ES-I3 (cell line): ENCODE results near the gene RPL5.

Source experiments
- H3K36me3 ChIP-seq: 2 replicates; pipeline ENCODE4 v1.6.1; 2013; ENCODE audit warnings: mild to moderate bottlenecking, low read length, control low read depth, moderate library complexity; ENCODE audit not compliant: insufficient read depth
- H3K4me1 ChIP-seq: 2 replicates; pipeline ENCODE4 v1.6.1; 2013; ENCODE audit warnings: mild to moderate bottlenecking, control low read depth, low read length; ENCODE audit not compliant: insufficient read depth
- H3K9ac ChIP-seq: 2 replicates; pipeline ENCODE4 v1.6.1; 2013; ENCODE audit warnings: low read depth, mild to moderate bottlenecking, low read length, moderate library complexity
- H3K9me3 ChIP-seq: 2 replicates; pipeline ENCODE4 v1.6.1; 2013; ENCODE audit warnings: mild to moderate bottlenecking, low read length, moderate library complexity; ENCODE audit not compliant: control insufficient read depth, insufficient read depth

RPL5 gene

DNA sequence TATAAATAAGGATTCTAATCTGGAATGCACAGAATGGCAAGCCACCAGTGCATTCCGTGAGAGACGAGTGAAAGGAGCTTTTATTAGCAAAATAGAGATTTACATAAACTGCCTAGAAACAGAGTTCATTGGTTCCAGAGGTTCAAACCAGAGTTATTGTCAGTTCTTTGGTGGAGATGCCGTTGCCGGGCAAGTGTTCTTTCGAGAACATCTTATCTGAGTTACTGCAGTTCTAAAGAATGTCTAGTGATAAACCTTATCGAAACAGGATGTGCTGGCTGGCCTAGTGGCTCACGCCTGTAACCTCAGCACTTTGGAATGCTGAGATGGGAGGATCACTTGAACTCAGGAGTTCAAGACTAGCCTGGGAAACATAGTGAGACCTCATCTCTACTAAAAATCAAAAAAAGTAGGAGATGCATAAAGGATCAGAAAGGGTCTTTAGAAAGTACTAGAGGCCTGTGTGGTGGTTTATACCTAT lies 27.1 kb upstream of the RPL5 start:
- Histone ChIP-seq H3K9me3 (no peaks in the 10 kb centered on the region), H3K36me3 (no peaks in the 10 kb centered on the region), H3K9ac (no peak overlapping the region), H3K4me1 (0 out of 2 replicates have a peak, but pooled peaks cover 6% of the 10 kb centered on the region)

DNA sequence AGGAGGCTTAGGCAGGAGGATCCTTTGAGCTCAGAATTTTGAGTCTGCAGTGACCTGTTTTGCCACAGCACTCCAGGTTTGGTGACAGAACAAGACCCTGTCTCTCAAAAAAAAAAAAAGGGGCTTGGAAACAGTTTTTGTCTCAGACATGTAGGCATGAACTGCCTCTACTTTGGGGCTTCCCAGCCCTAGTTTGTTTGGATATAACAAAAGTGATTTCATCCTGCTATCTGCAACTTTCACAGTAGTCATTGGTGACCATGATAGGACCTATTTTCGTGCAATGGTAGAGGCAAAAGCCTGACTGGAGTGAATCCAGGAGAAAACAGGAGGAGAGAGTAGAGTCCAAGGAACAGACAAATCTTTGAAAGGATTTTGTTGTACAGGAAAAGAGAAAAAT lies 26.6 kb upstream of the RPL5 start:
- no peaks in the 10 kb centered on the region for H3K9me3 ChIP-seq
- H3K9ac ChIP-seq: no peak overlapping the region
- 0 out of 2 replicates have a peak, but pooled peaks cover 6% of the 10 kb centered on the region for H3K4me1 ChIP-seq
- H3K36me3 ChIP-seq: no peaks in the 10 kb centered on the region

DNA sequence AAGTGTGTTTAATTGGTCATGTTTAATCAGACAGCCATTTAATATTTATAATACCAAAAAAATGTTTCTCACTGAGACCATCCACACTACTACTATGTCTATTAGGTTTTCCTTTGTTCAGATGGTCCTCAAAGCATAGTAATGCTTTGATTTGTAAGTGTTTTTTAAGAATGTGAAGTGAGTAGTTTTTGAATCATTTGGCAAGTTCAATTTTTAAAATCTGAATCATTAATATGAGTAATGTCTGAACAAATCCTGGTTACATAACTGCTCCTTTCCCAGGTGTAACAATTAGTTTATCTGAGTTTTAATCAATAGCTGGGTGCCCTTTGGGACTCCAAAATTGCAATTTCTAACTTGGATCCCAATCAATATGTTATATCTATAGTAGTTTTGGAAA lies 23.5 kb upstream of the RPL5 start:
- Histone ChIP-seq H3K9me3 (no peaks in the 10 kb centered on the region), H3K4me1 (0 out of 2 replicates have a peak, but pooled peaks cover 6% of the 10 kb centered on the region), H3K9ac (no peak overlapping the region), H3K36me3 (no peaks in the 10 kb centered on the region)

DNA sequence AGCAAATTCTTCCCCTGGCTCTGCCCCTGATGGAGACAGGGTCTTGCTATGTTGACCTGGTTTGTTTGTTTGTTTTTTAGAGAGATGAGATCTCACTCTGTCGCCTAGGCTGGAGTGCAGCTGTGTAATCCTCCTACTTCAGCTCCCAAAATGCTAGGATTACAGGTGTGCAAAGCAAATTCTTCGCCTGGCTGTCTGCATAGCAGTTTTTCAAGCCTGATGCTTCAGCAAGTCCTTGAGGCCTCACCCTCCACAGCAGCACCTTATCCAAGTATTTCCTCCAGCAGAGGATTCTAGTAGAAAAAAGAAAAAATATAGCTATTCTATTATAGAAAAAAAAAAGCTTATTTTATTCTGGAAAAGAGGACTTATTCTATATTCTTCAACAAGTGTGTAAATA lies 15.1 kb upstream of the RPL5 start:
- no peaks in the 10 kb centered on the region; the same call in 1 of the 2 replicates for H3K4me1 ChIP-seq

DNA sequence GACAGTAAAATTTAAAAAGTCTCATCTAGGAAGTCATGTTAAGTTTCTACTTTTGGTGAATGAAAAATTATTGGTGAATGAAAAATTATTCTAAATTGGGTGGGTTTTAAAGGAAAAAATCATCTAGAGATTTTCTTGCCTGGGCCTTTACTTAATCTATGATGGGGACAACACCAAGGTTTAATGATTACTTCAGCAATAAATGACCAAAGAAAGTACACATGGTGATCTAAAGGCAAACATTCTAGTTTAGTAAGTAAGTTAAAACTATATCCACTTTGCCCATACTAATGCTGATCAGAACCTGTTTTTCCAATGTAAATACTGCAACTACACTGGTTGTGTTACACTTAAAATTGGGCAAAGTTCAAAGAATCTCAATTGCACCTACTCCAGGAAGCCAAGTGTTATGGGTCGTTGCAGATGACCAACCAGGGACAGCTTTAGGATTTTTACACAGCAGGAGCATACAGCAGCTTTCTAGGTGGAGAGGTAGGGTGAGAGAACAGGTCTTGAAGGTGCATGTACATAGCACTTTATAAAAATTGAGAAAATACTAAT lies 14.6 kb upstream of the RPL5 start:
- Histone ChIP-seq H3K9me3 (no peaks in the 10 kb centered on the region), H3K9ac (no peak overlapping the region), H3K36me3 (no peaks in the 10 kb centered on the region), H3K4me1 (no peaks in the 10 kb centered on the region; the same call in 1 of the 2 replicates)

More for the DNA sequence above, 15.1 kb upstream of the RPL5 start:
- Histone ChIP-seq H3K9ac (no peak overlapping the region), H3K9me3 (no peaks in the 10 kb centered on the region), H3K36me3 (no peaks in the 10 kb centered on the region)

DNA sequence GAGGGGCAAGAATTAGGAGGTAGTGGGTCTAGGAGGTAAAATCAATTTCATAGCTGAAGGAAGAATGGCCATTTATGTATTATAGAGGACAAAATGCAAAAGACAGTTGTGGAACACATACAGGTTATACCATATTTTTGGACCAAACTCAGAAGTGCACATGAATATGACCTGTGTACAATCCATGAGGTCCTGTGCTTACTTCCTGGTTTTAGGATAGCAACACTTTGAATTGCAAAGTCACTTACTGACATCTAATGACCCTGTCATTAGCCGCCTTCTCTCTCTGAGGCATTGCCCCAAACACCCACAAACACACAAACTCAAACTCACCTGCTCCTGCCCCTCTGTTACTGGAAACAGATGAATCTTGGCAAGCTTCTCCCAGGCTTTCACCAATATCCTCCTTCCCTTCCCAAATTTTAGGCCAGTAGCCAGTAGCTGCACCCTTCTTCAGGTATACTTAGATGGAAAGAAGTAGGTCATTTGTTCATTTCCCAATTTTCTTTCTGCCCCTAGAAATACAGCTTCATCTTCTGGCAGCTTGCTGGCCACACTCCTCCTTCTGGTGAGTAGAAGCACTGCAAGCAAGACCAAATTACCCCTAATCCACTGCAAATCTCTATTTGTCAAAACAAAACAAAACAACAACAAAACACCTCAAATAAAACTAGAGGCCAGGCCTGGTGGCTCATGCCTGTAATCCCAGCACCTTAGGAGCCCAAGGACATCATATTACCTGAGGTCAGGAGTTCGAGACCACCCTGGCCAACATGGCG lies 13.7 kb upstream of the RPL5 start:
- Histone ChIP-seq H3K36me3 (no peaks in the 10 kb centered on the region), H3K4me1 (no peaks in the 10 kb centered on the region; the same call in 1 of the 2 replicates), H3K9ac (no peak overlapping the region), H3K9me3 (no peaks in the 10 kb centered on the region)

DNA sequence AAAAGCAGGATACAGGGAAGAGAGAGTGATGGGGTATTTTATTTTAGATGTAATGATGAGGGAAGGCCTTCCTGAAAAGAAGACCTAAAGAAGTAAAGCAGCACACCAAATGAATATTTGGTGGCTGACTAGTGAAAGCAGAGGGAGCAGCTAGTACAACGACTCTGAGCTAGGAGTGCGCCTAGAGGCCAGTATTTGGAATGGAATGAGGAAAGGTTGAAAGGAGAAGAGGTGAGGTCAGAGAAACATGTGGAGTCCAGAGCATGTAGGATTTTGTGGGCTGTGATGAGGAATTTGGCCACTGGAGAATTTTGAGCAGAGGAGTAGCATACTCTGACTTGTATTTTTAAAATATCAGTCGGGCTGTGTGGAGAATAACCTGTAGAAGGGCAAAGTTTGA lies 11.8 kb upstream of the RPL5 start:
- H3K9me3 ChIP-seq: no peaks in the 10 kb centered on the region
- no peak overlapping the region for H3K9ac ChIP-seq
- no peaks in the 10 kb centered on the region for H3K36me3 ChIP-seq
- H3K4me1 ChIP-seq: no peaks in the 10 kb centered on the region; the same call in 1 of the 2 replicates

DNA sequence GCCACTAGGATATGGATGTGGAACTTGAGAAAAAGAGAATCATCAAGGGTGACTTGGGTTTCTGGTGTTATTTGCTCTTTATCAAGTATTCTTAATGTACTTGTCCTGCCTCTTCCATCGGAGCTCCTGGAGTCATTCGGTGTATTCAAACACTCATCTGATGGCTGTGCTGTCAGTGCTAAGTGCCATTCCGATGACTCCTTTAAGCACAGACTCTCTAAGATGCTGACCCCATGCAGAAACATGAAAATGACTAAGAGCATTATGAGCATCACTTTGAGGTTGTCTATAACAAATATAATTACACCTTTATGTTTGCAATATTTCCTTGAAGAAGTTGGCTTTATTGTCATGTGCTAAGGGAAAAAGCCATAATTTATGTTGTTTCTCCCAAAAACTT lies 11.3 kb upstream of the RPL5 start:
- Histone ChIP-seq H3K36me3 (no peaks in the 10 kb centered on the region), H3K9me3 (no peaks in the 10 kb centered on the region), H3K4me1 (no peaks in the 10 kb centered on the region; the same call in 1 of the 2 replicates), H3K9ac (no peak overlapping the region)

DNA sequence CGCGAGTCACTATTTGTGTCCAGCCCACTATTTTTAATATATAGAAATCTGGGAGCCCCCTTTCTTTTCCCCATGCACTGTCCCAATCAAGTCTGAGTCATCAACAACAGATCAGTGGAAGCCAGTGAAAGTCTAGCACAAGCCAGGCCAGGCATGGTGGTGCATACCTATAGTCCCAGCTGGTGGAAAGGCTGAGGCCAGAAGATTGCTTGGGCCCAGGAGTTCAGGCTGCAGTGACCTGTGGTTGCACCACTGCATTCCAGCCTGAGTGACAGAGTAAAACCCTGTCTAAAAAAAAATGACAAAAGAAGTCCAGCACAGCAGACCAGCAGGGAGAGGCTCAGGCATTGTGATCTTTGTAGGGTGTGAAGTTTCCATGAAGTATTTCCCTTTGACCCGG lies 9.0 kb upstream of the RPL5 start:
- H3K4me1 ChIP-seq: no peaks in the 10 kb centered on the region; the same call in 1 of the 2 replicates
- no peak overlapping the region for H3K9ac ChIP-seq

DNA sequence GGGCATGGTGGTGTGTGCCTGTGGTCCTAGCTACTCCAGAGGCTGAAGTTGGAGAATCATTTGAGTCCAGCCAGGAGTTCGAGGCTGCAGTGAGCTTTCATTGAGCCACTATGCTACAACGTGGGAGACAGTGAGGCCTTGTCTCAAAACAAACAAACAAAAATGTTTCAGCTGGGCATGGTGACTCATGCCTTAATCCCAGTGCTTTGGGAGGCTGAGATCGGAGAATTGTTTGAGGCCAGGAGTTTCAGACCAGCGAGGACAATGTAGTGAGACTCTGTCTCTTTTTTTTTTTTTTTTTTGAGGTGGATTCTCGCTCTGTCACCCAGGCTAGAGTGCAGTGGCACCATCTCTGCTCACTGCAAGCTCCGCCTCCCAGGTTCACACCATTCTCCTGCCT lies 5.0 kb upstream of the RPL5 start:
- no peaks in the 10 kb centered on the region for H3K4me1 ChIP-seq
- H3K36me3 ChIP-seq: no peaks in the 10 kb centered on the region
- H3K9ac ChIP-seq: no peak overlapping the region
- H3K9me3 ChIP-seq: no peaks in the 10 kb centered on the region

More for the DNA sequence above, 9.0 kb upstream of the RPL5 start:
- Histone ChIP-seq H3K36me3 (no peaks in the 10 kb centered on the region), H3K9me3 (no peaks in the 10 kb centered on the region)

DNA sequence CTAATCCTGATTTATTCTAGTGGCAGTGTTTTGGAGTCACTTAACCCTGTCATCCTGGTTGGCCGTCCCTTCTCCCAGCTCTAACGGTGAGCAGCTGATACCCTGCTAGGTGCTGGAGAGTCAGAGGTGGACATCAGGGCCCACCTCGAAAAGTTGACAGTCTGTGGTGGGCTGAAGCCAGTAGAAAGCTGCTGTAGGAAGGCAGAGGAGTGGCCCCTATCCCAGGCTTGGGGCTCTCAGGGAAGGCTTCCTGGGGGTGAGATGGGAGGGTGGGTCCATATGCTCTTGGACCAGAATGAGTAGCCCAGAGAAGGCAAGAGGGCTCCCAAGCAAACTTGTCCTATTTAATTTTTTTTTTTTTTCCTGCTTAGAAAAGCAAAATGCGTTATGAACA lies 475 bp upstream of the RPL5 start:
- Histone ChIP-seq H3K4me1 (peaks cover 12% of the 10 kb centered on the region), H3K36me3 (peaks cover 18% of the 10 kb centered on the region), H3K9me3 (no peaks in the 10 kb centered on the region), H3K9ac (no peak overlapping the region; the same call in 1 of the 2 replicates)

DNA sequence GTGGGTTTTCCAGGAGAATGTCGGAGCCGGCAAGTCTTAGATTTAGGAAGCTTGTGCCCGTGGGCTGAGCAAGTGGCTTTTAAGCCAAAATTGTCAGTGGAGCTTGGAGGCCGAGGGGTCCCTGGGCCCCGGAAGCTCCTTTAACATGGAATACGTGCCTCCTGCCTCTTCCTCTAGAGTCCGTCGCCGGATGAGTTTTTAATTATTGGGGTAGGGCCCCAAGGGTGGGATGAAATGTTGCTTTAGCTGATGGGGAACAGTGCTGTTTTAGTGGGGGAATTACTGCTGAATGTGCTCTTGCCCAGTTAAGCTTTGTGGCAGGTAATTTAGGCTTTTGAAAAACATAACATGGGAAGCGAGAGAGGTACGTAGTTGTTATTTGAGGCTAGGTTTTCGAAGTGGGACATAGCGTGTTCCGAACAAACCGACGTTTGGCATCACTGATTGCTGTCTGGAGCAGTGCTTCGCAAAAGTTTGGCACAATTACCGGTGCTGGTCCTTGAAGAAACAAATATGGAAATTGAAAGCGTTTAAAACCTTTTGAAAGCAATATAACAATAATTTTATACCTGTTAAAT lies 786 bp downstream of the RPL5 start:
- Histone ChIP-seq H3K9ac (peak overlapping the region; percentile 91), H3K9me3 (no peaks in the 10 kb centered on the region), H3K4me1 (peaks cover 12% of the 10 kb centered on the region), H3K36me3 (peaks cover 28% of the 10 kb centered on the region)

DNA sequence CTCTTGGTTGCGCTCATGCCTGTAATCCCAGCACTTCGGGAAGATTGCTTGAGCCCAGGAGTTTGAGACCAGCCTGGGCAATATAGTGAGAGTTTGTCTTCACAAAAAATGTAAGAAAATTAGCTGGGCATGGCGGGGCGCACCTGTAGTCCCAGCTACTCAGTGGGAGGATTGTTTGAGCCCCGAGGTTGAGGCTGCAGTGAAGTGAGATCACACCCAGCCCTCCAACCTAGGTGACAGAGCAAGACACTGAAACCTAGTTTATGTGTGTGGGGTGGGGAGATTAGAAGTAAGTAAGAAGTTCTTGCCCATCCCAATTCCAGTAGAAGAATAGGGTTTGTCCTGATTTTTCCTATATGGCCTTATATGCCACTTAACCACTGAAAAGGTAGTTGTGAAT lies 2.0 kb downstream of the RPL5 start:
- no peaks in the 10 kb centered on the region for H3K9me3 ChIP-seq
- H3K9ac ChIP-seq: peak overlapping the region; percentile 91
- peaks cover 35% of the 10 kb centered on the region for H3K36me3 ChIP-seq
- H3K4me1 ChIP-seq: peaks cover 12% of the 10 kb centered on the region

DNA sequence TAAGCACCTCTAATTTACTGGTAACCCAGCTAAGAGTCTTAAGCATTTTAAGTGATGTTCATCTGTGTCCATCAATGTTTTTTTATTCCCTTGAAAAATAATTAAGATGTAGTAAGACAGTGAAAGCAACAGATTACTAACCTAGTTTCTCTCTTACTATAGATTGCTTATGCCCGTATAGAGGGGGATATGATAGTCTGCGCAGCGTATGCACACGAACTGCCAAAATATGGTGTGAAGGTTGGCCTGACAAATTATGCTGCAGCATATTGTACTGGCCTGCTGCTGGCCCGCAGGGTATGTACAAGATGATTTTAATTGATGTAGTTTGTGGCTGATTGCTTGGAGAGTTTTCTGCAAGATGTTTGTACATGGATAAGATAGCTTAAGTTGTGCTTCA lies 2.8 kb downstream of the RPL5 start:
- H3K36me3 ChIP-seq: peaks cover 40% of the 10 kb centered on the region
- H3K4me1 ChIP-seq: peaks cover 12% of the 10 kb centered on the region
- 0 out of 2 replicates have a peak overlapping the region, but pooled peaks have one; percentile 23 for H3K9ac ChIP-seq

DNA sequence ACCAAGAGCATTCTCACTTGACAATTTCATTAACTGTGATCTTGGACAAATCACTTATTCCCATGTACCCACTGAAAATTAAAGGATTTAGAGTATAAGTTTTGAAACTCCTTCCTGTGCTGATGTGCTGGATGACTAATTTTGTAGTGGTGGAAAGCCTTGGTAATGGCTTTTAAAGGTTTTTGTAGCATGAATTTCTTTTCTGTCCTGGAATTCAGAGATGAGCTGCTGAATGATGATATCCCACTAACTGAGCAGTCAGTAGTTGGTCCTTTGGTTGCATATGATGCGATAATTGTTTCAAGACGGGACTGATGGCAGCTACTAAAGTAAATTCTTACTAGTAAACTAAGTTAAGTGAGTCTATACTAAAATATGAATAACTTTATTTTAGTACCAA lies 5.2 kb downstream of the RPL5 start:
- H3K36me3 ChIP-seq: peaks cover 56% of the 10 kb centered on the region
- no peaks in the 10 kb centered on the region for H3K9me3 ChIP-seq
- no peak overlapping the region for H3K9ac ChIP-seq
- peaks cover 12% of the 10 kb centered on the region for H3K4me1 ChIP-seq

More for the DNA sequence above, 2.8 kb downstream of the RPL5 start:
- H3K9me3 ChIP-seq: no peaks in the 10 kb centered on the region
